Fibroblast of lung (primary cell): ENCODE data around the gene TCOF1.

ENCODE experiments used
- CTCF ChIP-seq, 2 donors: IDR thresholded peaks in 1 of 2; conservative IDR thresholded peaks in 1 of 2; 1 replicate in 1 of 2; 2 replicates in 1 of 2; pipeline ENCODE4 v1.5.1; 2011 to 2012; ENCODE audit warnings: low read length in 2 of 2, control low read depth in 1 of 2, inconsistent platforms in 1 of 2, low read depth in 1 of 2, mild to moderate bottlenecking in 1 of 2
- EZH2 ChIP-seq: IDR thresholded peaks from 2 replicates; pipeline ENCODE4 v1.5.1; 2012; ENCODE audit warnings: low read length, control low read depth, mild to moderate bottlenecking; ENCODE audit errors: missing control alignments

- TF ChIP-seq CTCF (conservative IDR thresholded peaks at IDR 0.05 in 1 of 2, IDR thresholded peaks at IDR 0.05 in 1 of 2; ENCODE audit: low read depth in 1 of 2, low read length in 2 of 2) (no peak), EZH2 (no peak)
Measured at GRCh38 chr5:150440948-150441812, 83.7 kb downstream of the TCOF1 start.
